A549 (cell line): Measurements from ENCODE around the gene RTEL1. TPM values are rescaled to one million over a fixed set of nuclear protein-coding genes. Genes with fewer than 3 reads are reported as not detected.
"Not testable (repeated sequence)": the region's sequence is repeated elsewhere in the genome, so short reads cannot be mapped to it uniquely, and the experiment has no call there.

Experiments used
- ATAC-seq, 2 experiments: fragments of 200-7000 bp in 1 of 2; fragments of >200 bp in 1 of 2; cut with Nextera tagmentation in 1 of 2; cut with Tn5 transposase in 1 of 2; 3 replicates each; pipeline versions ENCODE4 v1.8.0 to v1.9.1; 2018 to 2020; ENCODE audit warnings: mild to moderate bottlenecking in 1 of 2, moderate library complexity in 1 of 2
- CTCF ChIA-PET: fragments of 300-600 bp; sonication (Branson Sonifier 250); formaldehyde crosslinking; extraction: SDS; loops from one replicate; lab custom pipeline; 2021; ENCODE audit warnings: antibody characterized with exemption, inconsistent platforms; lab: Yijun Ruan, JAX
- POLR2A ChIA-PET: fragments of 350-600 bp; formaldehyde crosslinking; extraction: SDS; loops from one replicate; lab custom pipeline; 2021; ENCODE audit warnings: antibody characterized with exemption, inconsistent platforms; lab: Yijun Ruan, JAX
- DNase-seq, 2 experiments: peaks; one replicate each; pipeline versions ENCODE4 v3.0.0 to v3.0.0-alpha.2; 2011 to 2016; ENCODE audit warnings: low read depth in 1 of 2, low spot score in 1 of 2
- FAIRE-seq: peaks from 2 replicates; lab custom pipeline; 2011; peaks lifted over from hg19 to GRCh38; lab: Jason Lieb, UNC
- H3K27ac ChIP-seq, 2 experiments: fragments of >200 bp; sonication (Bioruptor Twin); formaldehyde crosslinking; 3 replicates each; pipeline ENCODE4 v1.5.1; 2016 to 2017
- H3K4me1 ChIP-seq: fragments of >200 bp; sonication (Bioruptor Twin); formaldehyde crosslinking; 3 replicates; pipeline ENCODE4 v1.6.1; 2016
- H3K4me2 ChIP-seq: fragments of >200 bp; sonication (Bioruptor Twin); formaldehyde crosslinking; 3 replicates; pipeline ENCODE4 v1.6.1; 2016
- H3K4me3 ChIP-seq: fragments of >200 bp; sonication (Bioruptor Twin); formaldehyde crosslinking; 3 replicates; pipeline ENCODE4 v1.5.1; 2016
- H3K9me3 ChIP-seq: fragments of >200 bp; sonication (Bioruptor Twin); formaldehyde crosslinking; 3 replicates; pipeline ENCODE4 v1.6.1; 2016
- ATOH8 ChIP-seq: fragments of 250-450 bp; sonication (Bioruptor Pico); IDR thresholded peaks from 2 replicates; pipeline ENCODE4 v1.5.0; 2020; ENCODE audit warnings: low read depth, mild to moderate bottlenecking, moderate library complexity
- CHD2 ChIP-seq: fragments of 150-350 bp; IDR thresholded peaks from 2 replicates; pipeline ENCODE4 v1.6.1; 2014; ENCODE audit warnings: low read length; ENCODE audit not compliant: partially characterized antibody
- CHD4 ChIP-seq: fragments of 200-600 bp; sonication (generic); IDR thresholded peaks from 2 replicates; pipeline ENCODE4 v1.6.1; 2016; ENCODE audit warnings: antibody characterized with exemption, mild to moderate bottlenecking, borderline replicate concordance
- EHF ChIP-seq: fragments of 250-450 bp; sonication (Bioruptor Pico); IDR thresholded peaks from 2 replicates; pipeline ENCODE4 v1.5.0; 2020; ENCODE audit warnings: mild to moderate bottlenecking
- EHMT2 ChIP-seq: fragments of 200-600 bp; sonication (generic); IDR thresholded peaks from 2 replicates; pipeline ENCODE4 v1.6.1; 2016; ENCODE audit warnings: antibody characterized with exemption, low read depth, mild to moderate bottlenecking, moderate library complexity
- EP300 ChIP-seq, 2 experiments: fragments of >200 bp; sonication (Bioruptor Twin); formaldehyde crosslinking; IDR thresholded peaks; 2 replicates in 1 of 2; 3 replicates in 1 of 2; pipeline ENCODE4 v1.6.1; 2016 to 2017
- FOSB ChIP-seq: fragments of 250-450 bp; sonication (Bioruptor Pico); IDR thresholded peaks from 2 replicates; pipeline ENCODE4 v1.5.0; 2020; ENCODE audit warnings: mild to moderate bottlenecking, moderate library complexity
- GATA3 ChIP-seq: IDR thresholded peaks from 2 replicates; pipeline ENCODE4 v1.6.1; 2012; ENCODE audit warnings: borderline replicate concordance
- JUN ChIP-seq, 2 experiments: fragments of >200 bp; sonication (Bioruptor Twin); formaldehyde crosslinking; IDR thresholded peaks; 2 replicates in 1 of 2; 3 replicates in 1 of 2; pipeline ENCODE4 v1.6.1; 2016 to 2017
- JUNB ChIP-seq: fragments of >200 bp; sonication (Bioruptor Twin); formaldehyde crosslinking; IDR thresholded peaks from 2 replicates; pipeline ENCODE4 v1.6.1; 2016
- KDM1A ChIP-seq: fragments of 200-600 bp; sonication (generic); IDR thresholded peaks from 2 replicates; pipeline ENCODE4 v1.6.1; 2016; ENCODE audit warnings: low read depth, mild to moderate bottlenecking
- KDM5A ChIP-seq: fragments of 200-600 bp; sonication (generic); IDR thresholded peaks from 2 replicates; pipeline ENCODE4 v1.6.1; 2016; ENCODE audit warnings: antibody characterized with exemption, mild to moderate bottlenecking
- MAFK ChIP-seq: fragments of 450-650 bp; IDR thresholded peaks from 2 replicates; pipeline ENCODE4 v1.6.1; 2014; ENCODE audit not compliant: partially characterized antibody
- MAZ ChIP-seq: fragments of 150-350 bp; IDR thresholded peaks from 2 replicates; pipeline ENCODE4 v1.6.1; 2014; ENCODE audit warnings: antibody characterized with exemption, low read depth, low read length, borderline replicate concordance
- NFE2L2 ChIP-seq: fragments of 150-350 bp; conservative IDR thresholded peaks from 2 replicates; pipeline ENCODE4 v1.6.1; 2014; ENCODE audit warnings: low read length
- PHF8 ChIP-seq: fragments of 200-600 bp; sonication (generic); IDR thresholded peaks from 2 replicates; pipeline ENCODE4 v1.6.1; 2016; ENCODE audit warnings: low read depth, mild to moderate bottlenecking, antibody characterized with exemption, moderate library complexity, borderline replicate concordance
- POLR2A ChIP-seq: IDR thresholded peaks from 2 replicates; pipeline ENCODE4 v1.6.1; 2012; ENCODE audit warnings: mild to moderate bottlenecking, low read length
- REST ChIP-seq: fragments of 200-600 bp; sonication (generic); IDR thresholded peaks from 2 replicates; pipeline ENCODE4 v1.6.1; 2016; ENCODE audit warnings: antibody characterized with exemption, mild to moderate bottlenecking, moderate library complexity
- RNF2 ChIP-seq: fragments of 200-600 bp; sonication (generic); IDR thresholded peaks from 2 replicates; pipeline ENCODE4 v1.6.1; 2016; ENCODE audit warnings: low read depth, mild to moderate bottlenecking, antibody characterized with exemption, moderate library complexity, borderline replicate concordance
- SMC3 ChIP-seq: fragments of >200 bp; sonication (Bioruptor Twin); formaldehyde crosslinking; IDR thresholded peaks from 3 replicates; pipeline ENCODE4 v1.6.1; 2018; ENCODE audit warnings: inconsistent platforms
- TFCP2L1 ChIP-seq: fragments of 250-450 bp; sonication (Bioruptor Pico); IDR thresholded peaks from 2 replicates; pipeline ENCODE4 v1.5.0; 2021; ENCODE audit warnings: mild to moderate bottlenecking
- ZNF302 ChIP-seq: fragments of 250-450 bp; sonication (Bioruptor Pico); IDR thresholded peaks from 2 replicates; pipeline ENCODE4 v1.9.0; 2021; ENCODE audit warnings: inconsistent platforms, mild to moderate bottlenecking, moderate library complexity
- ZSCAN20 ChIP-seq: fragments of 250-450 bp; sonication (Bioruptor Pico); IDR thresholded peaks from 2 replicates; pipeline ENCODE4 v1.8.0; 2022; ENCODE audit warnings: mild to moderate bottlenecking, moderate library complexity
- WGBS: methylation state at CpG from one replicate; pipeline ENCODE4 v1.1.6; 2017; ENCODE audit errors: missing lambda C conversion rate; 5-methylcytosine and 5-hydroxymethylcytosine counted together
- polyA plus RNA-seq, 4 experiments: library from polyadenylated mRNA; depleted of rRNA in 3 of 4; stranded (reverse); fragments of >200 nt; fragmentation: RNase III in 1 of 4; extraction: RNeasy Plus Mini Kit Qiagen cat#74134 plus additional on column Dnase treatment in 1 of 4; gene quantifications; 2 replicates in 3 of 4; 3 replicates in 1 of 4; pipeline ENCODE4 v1.2.3, GENCODE V29; 2011 to 2017
- TF ChIP-seq, protein P1 (sequence below): fragments of >200 bp; sonication (Bioruptor Twin); formaldehyde crosslinking; IDR thresholded peaks from 3 replicates; pipeline ENCODE4 v1.6.1; 2016
- TF ChIP-seq, protein P2 (sequence below): fragments of 450-650 bp; IDR thresholded peaks from 2 replicates; pipeline ENCODE4 v1.6.1; 2014; ENCODE audit warnings: antibody characterized with exemption

Gene RTEL1
- polyA plus RNA-seq, 2 of the 4 experiments (the other 2 are of a cell fraction): 11.3 to 12.6 TPM

- H3K4me3 ChIP-seq, H3K4me2 ChIP-seq, CTCF ChIA-PET, FAIRE-seq, H3K27ac ChIP-seq, DNase-seq, ATAC-seq, H3K4me1 ChIP-seq, H3K9me3 ChIP-seq: not testable (repeated sequence)
- POLR2A ChIA-PET: interaction anchor here (2.3 kb wide), 1 partner anchor 14 kb away, joined by 18 read pairs; the partner anchor contains the start of gene GMEB2
- 83% methylated on average over 7 of the region's 17 CpGs for WGBS
These were observed 17.4 kb upstream of the RTEL1 start for GRCh38 chr20:63640686-63641085.

- POLR2A ChIA-PET: interaction anchor here (0.8 to 2.3 kb wide), 9 partner anchors 9 to 224 kb away, joined by 4 to 18 read pairs (median 5); partner anchors contain the start of genes GMEB2, HELZ2, PPDPF and RTEL1
- CTCF ChIA-PET: interaction anchor here (0.6 to 2.1 kb wide), 12 partner anchors 9 to 397 kb away, joined by 3 to 12 read pairs (median 3); partner anchors contain the start of gene STMN3
- Histone ChIP-seq H3K27ac (peak overlapping the region; percentile 1 to 80; a peak in 3 of 6 replicates), H3K4me1 (peaks cover 9% of the 10 kb centered on the region; the same call in 2 of the 3 replicates), H3K4me3 (peak overlapping the region; percentile 29), H3K9me3 (no peaks in the 10 kb centered on the region), H3K4me2 (peak overlapping the region; percentile 63)
- ATAC-seq (peak; percentile 18 to 61; a peak in 4 of 6 replicates), FAIRE-seq (no peak), DNase-seq (peak in 1 of 2 experiments; percentile 17)
- WGBS: 52% methylated on average over 27 of the region's 47 CpGs
- TF ChIP-seq JUN (IDR thresholded peaks at IDR 0.05) (0 out of 5 replicates have a peak, but pooled peaks of 1 of the 2 experiments have one; percentile 23), RNF2 (no peak), MAZ (no peak)
- TF ChIP-seq, all 56 proteins: peak for 1
These were observed 16.8 kb upstream of the RTEL1 start for GRCh38 chr20:63641146-63641791.

DNA sequence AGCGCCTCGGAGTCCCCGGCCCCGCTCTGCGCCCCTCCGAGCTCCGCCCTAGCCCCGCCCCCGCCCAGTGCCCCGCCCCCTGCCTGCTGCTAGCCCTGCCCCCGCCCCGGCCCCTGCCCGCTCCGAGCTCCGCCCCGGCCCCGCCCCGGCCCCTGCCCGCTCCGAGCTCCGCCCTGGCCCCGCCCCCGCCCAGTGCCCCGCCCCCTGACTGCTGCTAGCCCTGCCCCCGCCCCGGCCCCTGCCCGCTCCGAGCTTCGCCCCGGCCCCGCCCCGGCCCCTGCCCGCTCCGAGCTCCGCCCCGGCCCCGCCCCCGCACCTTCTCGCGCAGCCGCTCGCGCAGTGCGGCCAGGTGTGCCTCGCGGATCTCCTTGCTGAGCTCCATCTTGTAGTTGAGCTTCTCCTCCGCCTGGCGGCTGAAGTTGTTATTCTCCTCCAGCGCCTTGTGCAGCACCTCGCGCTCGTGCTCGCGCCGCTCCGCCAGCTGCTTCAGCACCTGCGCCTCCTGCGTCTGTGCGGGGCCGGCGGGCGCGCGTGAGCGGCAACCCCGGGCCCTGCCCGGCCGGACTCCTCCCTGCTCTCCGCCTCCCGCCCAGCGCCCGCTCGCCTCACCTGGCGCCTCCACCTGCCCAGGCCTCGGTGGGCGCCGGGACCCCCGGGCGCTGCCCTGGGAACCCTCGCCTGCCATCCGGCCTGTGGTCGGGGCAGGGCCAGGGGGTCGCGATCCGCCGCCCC, 16.2 kb upstream of the RTEL1 start:
- Histone ChIP-seq H3K4me1 (peaks cover 9% of the 10 kb centered on the region; the same call in 2 of the 3 replicates), H3K4me2 (peak overlapping the region; percentile 86), H3K27ac (peak overlapping the region; percentile 43 to 80), H3K4me3 (peak overlapping the region; percentile 54), H3K9me3 (no peaks in the 10 kb centered on the region)
- no peak for FAIRE-seq
- CTCF ChIA-PET: interaction anchor here (0.6 to 2.1 kb wide), 12 partner anchors 9 to 397 kb away, joined by 3 to 12 read pairs (median 3); partner anchors contain the start of gene STMN3
- POLR2A ChIA-PET: interaction anchor here (0.8 to 2.3 kb wide), 9 partner anchors 9 to 223 kb away, joined by 4 to 18 read pairs (median 5); partner anchors contain the start of genes GMEB2, HELZ2, PPDPF and RTEL1
- DNase-seq: peak; percentile 74 to 89
- ATAC-seq: peak; percentile 80 to 83
- 2% methylated on average over 27 of the region's 86 CpGs for WGBS
- TF ChIP-seq PHF8 (0 out of 2 replicates have a peak, but pooled peaks have one; percentile 18), EHF (CRISPR knock-in tag) (no peak), FOSB (no peak), ZSCAN20 (CRISPR knock-in tag) (no peak), POLR2A (0 out of 2 replicates have a peak, but pooled peaks have one; percentile 26), EP300 (IDR thresholded peaks at IDR 0.05) (no peak), ATOH8 (CRISPR knock-in tag) (no peak), TFCP2L1 (CRISPR knock-in tag) (no peak), JUN (IDR thresholded peaks at IDR 0.05) (no peak), CHD2 (no peak), GATA3 (no peak), KDM5A (no peak), MAFK (no peak), NFE2L2 (no peak), JUNB (no peak), SMC3 (peak; percentile 15; the same call in 1 of the 3 replicates), ZNF302 (CRISPR knock-in tag) (no peak), REST (no peak), EHMT2 (no peak), KDM1A (no peak), CHD4 (no peak)
- TF ChIP-seq, protein P1, sequence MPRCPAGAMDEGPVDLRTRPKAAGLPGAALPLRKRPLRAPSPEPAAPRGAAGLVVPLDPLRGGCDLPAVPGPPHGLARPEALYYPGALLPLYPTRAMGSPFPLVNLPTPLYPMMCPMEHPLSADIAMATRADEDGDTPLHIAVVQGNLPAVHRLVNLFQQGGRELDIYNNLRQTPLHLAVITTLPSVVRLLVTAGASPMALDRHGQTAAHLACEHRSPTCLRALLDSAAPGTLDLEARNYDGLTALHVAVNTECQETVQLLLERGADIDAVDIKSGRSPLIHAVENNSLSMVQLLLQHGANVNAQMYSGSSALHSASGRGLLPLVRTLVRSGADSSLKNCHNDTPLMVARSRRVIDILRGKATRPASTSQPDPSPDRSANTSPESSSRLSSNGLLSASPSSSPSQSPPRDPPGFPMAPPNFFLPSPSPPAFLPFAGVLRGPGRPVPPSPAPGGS: no peak
- TF ChIP-seq, protein P2, sequence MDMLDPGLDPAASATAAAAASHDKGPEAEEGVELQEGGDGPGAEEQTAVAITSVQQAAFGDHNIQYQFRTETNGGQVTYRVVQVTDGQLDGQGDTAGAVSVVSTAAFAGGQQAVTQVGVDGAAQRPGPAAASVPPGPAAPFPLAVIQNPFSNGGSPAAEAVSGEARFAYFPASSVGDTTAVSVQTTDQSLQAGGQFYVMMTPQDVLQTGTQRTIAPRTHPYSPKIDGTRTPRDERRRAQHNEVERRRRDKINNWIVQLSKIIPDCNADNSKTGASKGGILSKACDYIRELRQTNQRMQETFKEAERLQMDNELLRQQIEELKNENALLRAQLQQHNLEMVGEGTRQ: no peak
